HG02610 (cell line): ENCODE results near the gene CPA3.

Experiments used
- ATAC-seq: cut with Tn5 transposase; IDR thresholded peaks from one replicate; pipeline ENCODE4 v1.9.1; 2021; ENCODE audit warnings: mild to moderate bottlenecking, moderate library complexity; ENCODE audit not compliant: unreplicated experiment

CPA3 gene

DNA sequence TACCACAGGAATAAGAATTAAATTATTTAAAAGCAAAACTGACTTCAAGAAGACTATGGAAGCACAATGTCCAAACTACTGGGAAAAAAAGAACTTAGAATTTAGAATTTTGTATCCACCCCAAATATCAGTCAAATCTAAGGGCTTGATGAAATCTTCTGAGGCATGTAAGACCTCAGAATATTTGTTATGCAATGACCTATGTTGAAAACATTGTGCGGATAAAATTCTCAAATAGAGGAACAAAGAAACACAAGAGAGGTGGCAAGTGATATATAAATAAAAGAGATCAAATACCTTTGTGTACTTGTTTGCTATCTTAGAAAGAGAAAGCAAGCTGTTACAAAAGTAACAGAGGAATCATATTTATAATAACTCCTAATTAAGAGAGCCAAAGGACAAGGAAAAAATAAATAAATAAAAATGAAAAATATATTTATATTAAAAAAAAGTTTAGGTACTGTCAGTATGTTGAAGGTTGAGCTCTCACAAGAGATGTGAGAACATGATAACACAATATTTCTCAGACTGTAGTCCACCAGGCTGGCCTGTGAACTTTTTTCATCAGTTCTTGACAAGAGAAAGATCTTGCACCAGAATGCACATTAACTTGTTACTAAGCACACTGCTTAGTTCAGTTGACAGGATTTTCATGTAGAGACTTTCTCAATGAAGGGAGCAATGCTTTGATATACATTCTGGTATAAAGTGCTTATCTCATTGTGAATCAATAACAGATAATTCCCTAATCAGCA, 50.0 kb downstream of the CPA3 start:
- no peak for ATAC-seq

DNA sequence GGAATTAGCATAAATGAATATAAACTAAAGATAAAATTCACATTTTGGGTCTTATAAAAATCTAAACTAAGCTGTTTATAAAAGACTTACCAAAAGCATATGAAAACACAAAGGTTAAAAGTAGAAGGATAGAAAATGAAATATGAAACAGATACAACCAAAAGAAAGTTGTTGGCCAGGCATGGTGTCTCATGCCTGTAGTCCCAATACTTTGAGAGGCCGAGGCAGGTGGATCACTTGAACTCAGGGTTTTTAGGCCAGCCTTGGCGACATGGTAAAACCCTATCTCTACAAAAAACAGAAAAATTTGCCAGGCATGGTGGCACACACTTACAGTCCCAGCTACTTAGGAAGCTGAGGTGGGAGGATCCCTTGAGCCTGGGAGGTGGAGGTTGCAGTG, 51.0 kb downstream of the CPA3 start:
- no peak for ATAC-seq

DNA sequence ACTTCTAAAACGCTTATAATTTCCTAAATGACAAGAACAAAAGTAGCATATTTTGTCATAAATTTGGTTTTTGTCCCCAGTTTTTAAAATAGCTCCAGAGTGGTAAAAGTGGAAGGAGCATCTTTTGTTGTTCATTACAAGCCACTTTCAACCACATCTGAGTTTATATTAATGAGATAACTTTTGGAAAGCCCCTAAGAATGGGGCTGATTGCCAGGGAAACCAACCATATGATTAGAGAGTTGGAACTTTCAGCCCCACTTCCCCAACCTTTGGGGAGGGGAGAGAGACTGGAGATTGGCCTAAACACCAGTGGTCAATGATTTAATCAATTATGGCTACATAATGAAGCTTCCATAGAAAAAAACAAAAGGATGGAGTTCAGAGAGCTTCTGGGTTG, 57.4 kb downstream of the CPA3 start:
- ATAC-seq, result no peak

DNA sequence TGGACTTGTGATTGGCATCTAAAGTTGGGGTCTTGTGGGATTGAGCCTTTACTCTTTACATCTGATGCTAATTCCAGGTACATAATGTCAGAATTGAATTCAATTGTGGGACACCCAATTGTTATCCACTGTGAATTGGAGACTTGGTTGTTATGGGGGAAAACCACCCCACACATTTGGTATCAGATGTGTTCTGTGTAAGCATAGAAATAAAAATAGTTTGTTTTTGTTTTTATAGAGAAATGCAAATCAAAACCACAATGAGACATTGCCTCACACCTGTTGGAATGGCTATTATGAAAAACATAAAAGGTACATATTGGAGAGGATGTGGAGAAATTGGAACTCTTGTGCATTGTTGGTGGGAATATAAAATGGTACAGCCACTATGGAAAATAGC, 58.5 kb downstream of the CPA3 start:
- no peak for ATAC-seq

DNA sequence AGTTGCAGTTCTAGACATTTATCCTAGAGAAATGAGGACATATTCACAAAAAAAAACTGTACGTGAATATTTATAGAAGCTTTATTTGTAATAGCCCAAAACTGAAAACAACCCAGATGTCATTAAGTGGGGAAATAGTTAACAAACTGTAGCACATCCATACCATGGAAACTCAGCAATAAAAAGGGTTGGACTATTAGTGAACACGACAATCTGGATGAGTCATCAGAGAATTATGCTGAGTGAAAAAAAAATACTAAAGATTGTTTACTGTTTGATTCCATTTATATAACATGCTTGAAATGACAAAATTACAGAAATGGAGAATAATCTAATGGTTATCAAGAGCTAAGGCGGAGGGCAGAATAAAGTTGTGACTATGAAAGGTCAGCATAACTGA, 59.5 kb downstream of the CPA3 start:
- no peak for ATAC-seq

DNA sequence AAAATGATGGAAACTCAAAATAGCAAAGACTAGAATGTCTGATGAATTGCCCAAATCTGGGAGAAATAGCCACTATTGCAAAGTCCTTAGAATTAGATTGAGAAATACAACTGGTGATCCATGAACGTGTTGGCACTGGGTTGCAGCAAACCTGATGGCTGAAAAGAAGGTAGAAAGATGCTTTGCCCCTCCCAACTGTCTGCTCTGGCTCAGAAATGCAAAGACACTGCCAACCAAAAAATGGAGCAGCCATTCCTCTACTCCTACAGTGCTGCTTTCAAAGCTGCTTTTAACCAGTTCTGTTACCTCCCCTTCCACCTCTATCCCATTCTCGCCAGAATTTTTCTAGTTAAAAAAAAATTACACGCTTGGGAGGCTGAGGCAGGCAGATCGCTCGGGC, 60.7 kb downstream of the CPA3 start:
- no peak for ATAC-seq

DNA sequence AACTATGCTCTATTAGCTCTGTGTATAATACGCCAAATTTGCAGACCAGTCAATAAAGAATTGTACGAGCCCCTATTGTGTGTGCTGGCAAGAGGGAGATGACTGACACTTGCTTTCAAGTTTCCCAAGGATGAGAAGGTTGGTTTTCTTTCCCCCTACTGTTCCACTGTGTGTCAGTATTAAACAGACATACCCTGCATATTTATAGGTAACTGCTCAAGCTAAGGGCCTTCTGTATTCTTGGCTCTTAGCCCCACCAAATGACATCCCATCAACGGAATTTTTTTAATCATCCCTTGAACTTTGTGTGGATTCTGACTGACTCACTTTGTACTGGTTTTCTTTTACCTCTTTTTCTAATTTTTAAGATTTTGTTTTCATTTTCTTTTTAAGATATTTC, 65.7 kb downstream of the CPA3 start:
- no peak for ATAC-seq

DNA sequence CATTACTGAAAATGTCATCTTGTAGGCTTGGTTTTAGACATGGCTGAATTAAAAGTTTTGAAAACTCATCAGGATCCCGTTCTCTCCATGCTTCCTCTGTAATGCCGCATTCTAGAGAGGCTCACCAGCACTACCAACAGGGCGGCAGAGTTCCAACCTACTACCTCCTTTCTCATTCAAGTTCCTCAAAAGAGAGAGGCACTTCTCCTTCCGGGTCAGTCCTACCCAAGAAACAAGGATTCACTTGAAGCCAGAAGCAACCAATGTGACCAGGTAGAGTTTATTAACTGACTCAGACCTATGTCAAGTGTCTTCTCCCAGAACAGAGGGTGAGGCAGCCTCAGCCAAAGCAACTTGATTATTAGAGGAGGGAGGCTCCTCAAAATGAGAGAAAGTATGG, 66.5 kb downstream of the CPA3 start:
- no peak for ATAC-seq

DNA sequence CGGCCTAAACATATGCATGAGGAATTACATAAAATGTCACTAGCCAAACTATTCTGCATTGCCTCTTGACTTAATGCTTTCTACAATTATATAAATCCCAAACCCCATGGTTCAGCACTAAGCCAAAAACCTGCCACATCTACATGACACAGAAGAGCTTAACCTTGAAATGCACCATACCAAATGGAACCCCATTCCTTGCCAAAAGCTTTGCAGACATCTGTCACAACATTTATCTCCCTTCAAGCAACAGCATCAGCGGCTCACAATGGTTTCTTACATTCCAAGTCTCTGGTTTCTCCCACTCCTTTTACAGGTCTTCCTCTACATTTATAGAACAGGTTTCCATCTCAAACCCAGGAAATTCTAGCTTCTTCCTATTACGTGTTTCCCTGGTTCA, 67.9 kb downstream of the CPA3 start:
- ATAC-seq, result no peak

DNA sequence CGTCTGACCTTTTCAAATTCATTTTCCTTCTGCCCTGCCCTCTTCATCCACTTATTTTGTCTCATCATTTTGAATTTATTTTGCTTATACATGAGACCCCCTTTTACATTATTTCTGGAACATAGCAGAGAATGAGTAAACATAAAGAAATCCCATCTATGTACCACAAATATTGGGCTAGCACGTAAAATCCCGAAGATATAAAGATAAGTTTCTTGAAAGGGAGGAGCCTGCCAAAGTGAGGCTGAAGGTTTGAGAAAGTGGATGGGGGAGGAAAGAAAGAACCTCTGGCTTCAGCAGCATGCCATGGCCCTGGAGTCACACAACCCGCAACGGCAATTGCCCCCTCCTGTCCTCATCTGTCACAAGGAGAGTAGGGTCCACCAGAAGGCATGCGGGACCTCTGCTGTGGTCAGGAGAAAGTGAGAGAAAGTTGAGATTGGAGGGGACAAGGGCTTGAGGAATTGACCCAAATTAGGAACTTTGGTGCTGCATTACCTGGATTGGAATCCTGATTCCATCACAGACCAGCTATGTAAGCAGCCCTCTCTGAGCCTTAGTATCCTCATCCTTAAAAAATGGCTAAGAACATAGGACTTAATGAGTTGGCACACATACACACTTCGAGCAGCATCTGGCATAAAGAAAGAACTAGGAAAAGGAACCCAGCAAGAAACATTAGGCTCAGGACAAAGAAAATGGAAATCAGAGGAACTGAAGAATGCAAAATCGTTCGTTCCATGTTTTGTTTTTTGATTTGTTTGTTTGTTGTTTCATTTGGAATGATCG, 72.6 kb downstream of the CPA3 start:
- no peak for ATAC-seq

DNA sequence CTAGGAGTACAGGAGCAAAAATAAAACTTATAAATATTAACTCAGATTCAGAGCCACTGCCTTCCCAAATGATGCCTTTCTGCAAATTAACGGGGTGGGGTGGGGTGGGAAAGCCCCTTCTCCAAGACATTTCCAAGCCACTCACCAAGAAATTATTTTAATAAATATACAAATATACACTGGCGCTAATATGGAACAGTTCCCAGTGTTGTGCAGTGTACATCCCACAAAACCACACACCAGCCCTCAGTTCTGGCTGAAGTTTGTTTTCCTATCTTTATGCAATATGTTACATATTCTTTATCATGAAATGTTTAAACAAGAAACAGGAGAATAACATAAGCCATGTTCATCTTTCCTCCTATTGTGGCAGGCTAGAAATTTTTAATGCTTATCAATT, 73.2 kb downstream of the CPA3 start:
- no peak for ATAC-seq

DNA sequence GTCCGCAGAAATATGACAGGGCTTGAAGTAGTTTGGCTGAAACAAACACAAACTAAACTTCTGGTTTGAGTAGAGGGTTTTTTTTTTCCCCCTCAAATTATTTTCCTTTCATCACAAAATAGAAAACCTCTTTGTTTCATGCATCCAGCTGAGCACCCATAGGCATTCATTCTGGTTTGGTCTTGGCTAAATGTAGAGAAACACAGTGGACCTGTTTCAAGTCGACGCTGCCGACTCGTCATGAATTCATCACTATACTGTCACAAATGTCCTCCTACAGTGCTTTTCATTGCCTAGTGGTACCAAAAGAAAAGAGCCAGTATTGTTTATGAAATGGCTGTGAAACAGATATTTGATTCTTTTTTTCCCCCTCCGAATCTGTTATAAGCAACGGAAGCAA, 73.8 kb downstream of the CPA3 start:
- ATAC-seq, result no peak

DNA sequence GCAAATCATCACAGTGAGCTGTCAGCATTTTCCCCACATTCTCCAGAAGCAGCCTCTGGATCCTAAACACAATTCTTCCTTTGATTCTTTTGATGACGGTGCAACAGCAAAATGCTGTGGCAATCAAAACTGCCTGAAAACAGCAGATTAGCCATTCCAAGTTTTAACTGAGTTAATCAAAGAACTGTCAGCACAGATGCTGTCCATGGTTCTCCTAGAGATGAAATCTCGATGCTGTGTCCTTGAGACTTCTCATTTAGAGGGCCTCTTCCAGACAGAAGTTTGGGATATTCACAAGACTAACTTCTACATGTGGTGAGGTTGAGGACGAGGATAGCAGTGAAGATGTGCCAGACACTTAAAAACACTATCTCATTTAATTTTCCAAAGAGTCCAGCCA, 75.9 kb downstream of the CPA3 start:
- no peak for ATAC-seq

DNA sequence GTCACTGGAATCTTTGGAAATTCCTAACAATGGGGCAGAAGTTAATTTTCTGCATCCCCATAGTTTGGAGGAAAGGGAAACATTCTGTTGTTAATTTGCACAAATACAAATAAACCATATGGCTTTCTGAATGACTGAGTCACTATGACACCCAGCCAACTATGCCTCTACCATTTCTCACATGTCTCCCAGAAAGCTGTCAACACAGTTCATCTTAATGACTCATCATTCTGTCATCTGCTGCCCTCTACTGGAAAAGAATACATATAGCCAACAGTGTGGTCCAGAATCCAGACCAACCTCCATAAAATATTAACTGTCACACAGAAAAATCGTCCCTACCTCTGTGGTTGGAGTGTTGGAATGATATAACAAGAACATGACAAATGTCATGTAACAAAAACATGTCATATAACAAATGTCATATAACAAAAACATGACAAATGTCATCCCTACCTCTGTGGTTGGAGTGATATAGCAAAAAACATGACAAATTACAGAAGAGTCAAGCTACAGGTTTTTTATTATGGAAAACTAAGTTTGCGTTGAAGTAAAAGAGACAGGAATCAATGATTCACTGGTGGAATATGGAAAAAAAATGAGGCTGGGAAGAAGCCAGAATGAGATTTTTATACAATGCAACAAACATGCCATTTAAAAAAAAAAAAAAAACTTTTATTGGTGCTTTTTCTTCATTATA, 78.6 kb downstream of the CPA3 start:
- peak; percentile 98 for ATAC-seq

DNA sequence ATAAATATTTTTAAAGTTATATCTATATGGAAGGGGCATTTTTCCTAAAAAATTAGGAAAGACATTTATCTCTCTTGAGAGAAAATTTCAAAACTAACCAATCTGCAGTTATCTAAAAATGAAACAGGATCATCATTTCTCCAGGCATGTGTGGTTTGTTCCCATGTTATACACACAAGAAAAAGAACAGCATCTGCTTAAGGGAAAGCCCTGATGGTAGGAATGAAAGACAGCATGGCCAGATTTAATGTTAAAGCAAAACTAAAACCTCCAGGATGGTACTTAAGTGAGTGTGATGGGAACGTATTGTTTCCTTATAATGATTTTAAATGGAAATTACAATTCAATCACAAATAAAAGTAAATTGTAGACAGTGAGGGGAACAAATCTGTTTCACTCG, 80.0 kb downstream of the CPA3 start:
- ATAC-seq, result no peak
